Left lung (tissue), 10 donors: ENCODE results near the gene TNS2. TPM values are rescaled to one million over a fixed set of nuclear protein-coding genes. Genes with fewer than 3 reads are reported as not detected.
"Not testable (repeated sequence)": the region's sequence is repeated elsewhere in the genome, so short reads cannot be mapped to it uniquely, and the experiment has no call there.

ENCODE experiments used
- ATAC-seq: fragments of 200-7000 bp; cut with Tn5 transposase; one replicate; pipeline ENCODE4 v1.9.1; 2020; ENCODE audit warnings: moderate library complexity
- DNase-seq, 4 donors: peaks; one replicate each; pipeline ENCODE4 v3.0.0-alpha.2; 2013 to 2020
- H3K27ac ChIP-seq, 2 donors: fragments of 200-600 bp; sonication (generic) in 1 of 2; one replicate each; pipeline versions ENCODE4 v1.5.0 to v1.8.0; 2020 to 2021
- H3K27me3 ChIP-seq, 2 donors: fragments of 200-600 bp; sonication (generic) in 1 of 2; one replicate each; pipeline versions ENCODE4 v1.5.0 to v1.8.0; 2020 to 2021
- H3K36me3 ChIP-seq, 2 donors: fragments of 200-600 bp; sonication (generic) in 1 of 2; one replicate each; pipeline versions ENCODE4 v1.5.0 to v1.8.0; 2020 to 2021
- H3K4me1 ChIP-seq, 2 donors: fragments of 200-600 bp; one replicate each; pipeline ENCODE4 v1.8.0; 2021
- H3K4me3 ChIP-seq, 2 donors: fragments of 200-600 bp; sonication (generic) in 1 of 2; one replicate each; pipeline versions ENCODE4 v1.5.0 to v1.8.0; 2020 to 2021; ENCODE audit warnings: mild to moderate bottlenecking in 1 of 2
- H3K9me3 ChIP-seq, 2 donors: fragments of 200-600 bp; sonication (generic) in 1 of 2; one replicate each; pipeline versions ENCODE4 v1.5.0 to v1.8.0; 2020 to 2021
- CTCF ChIP-seq, 2 donors: fragments of 200-600 bp; sonication (generic) in 1 of 2; IDR thresholded peaks; one replicate each; pipeline versions ENCODE4 v1.5.0 to v1.8.0; 2021; ENCODE audit warnings: antibody characterized with exemption in 2 of 2
- intact Hi-C, 2 donors: fragments of 100-400 bp; cut with DNase I; formaldehyde crosslinking; loops; one replicate each; pipeline versions ENCODE4 v1.11.2 to v1.14.2; 2022
- polyA plus RNA-seq, 6 donors: library from polyadenylated mRNA; unstranded; fragments of 120-200 nt; gene quantifications; one replicate each; pipeline ENCODE4 v1.2.1, GENCODE V29; 2013; ENCODE audit not compliant: insufficient read length in 6 of 6
- total RNA-seq, 2 donors: library from RNA; stranded (reverse); fragmentation: NEBNext Ultra II Directional; extraction: Animal tissue kit (Norgen Biotek cat#: 25700); gene quantifications; one replicate each; pipeline ENCODE4 v1.2.1, GENCODE V29; 2021
- donor health status: DM: no; HTN: yes; CAD: no.
- donor health status: DM: no; HTN: no; CAD: no.

The TNS2 gene
- total and polyA plus RNA-seq, 8 donors, result 101 to 164 (median 117) TPM

DNA sequence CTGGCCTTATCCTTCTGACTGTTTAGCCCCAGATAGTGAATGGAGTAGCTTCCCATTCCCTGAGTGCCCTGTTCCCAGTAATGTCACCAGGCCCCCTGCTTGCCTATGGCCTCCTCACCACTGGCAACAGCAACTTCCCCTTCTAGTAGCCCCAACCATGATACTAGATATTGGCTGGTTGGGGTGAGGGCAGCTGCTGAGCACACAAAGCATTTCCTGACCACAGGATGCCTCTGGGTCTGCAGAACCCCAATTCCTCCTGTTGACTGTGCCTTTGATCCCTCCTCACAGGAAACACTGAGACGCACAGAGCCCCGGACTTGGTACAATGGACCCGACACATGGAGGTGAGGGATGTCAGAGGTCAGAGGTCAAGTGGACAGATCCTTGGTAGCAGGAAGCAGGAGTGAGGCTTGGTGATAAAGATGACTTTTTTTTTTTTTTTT, 54.0 kb downstream of the TNS2 start:
- DNase-seq, result no peak
- peaks cover 6 to 30% of the 10 kb centered on the region in 2 donors for H3K4me1 ChIP-seq
- H3K27ac ChIP-seq, result no peak overlapping the region
- H3K4me3 ChIP-seq, result no peak overlapping the region
- ATAC-seq, result peak; percentile 4
- TF ChIP-seq CTCF (IDR thresholded peaks at IDR 0.05), result no peak
- intact Hi-C loops, result no loop called here
- H3K36me3 ChIP-seq, result no peaks in the 10 kb centered on the region
- no peaks in the 10 kb centered on the region for H3K9me3 ChIP-seq
- H3K27me3 ChIP-seq, result peaks cover 0 to 4% of the 10 kb centered on the region in 2 donors

DNA sequence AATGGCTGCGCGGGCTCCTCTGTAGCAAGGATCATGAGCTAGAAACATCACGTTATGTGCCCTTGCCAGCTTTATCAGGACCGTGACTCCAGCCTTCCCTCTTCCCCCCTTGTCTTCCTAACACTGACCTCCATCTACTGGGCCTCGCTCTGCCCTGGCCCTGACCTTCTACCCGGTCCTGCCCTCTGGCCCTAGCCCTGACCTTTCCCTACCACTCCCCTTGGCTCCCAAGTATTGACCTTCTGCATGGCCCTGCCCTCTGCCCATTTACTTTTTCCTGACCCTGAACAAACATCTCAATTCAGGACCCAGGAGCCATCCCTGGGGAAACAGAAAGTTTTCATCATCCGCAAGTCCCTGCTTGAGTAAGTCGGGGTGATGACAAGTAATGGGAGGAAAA, 55.4 kb downstream of the TNS2 start:
- Histone ChIP-seq H3K27ac (no peak overlapping the region), H3K4me3 (no peak overlapping the region), H3K36me3 (no peaks in the 10 kb centered on the region), H3K9me3 (no peaks in the 10 kb centered on the region), H3K4me1 (peaks cover 0 to 23% of the 10 kb centered on the region in 2 donors), H3K27me3 (no peaks in the 10 kb centered on the region)
- DNase-seq, result no peak
- ATAC-seq, result no peak
- no peak for TF ChIP-seq CTCF (IDR thresholded peaks at IDR 0.05)
- intact Hi-C loops, result no loop called here

GRCh38 chr12:53105712-53106439, 56.0 kb downstream of the TNS2 start:
- Histone ChIP-seq H3K27ac (no peak overlapping the region), H3K36me3 (no peaks in the 10 kb centered on the region), H3K4me1 (peaks cover 0 to 23% of the 10 kb centered on the region in 2 donors), H3K4me3 (no peak overlapping the region), H3K9me3 (no peaks in the 10 kb centered on the region), H3K27me3 (no peaks in the 10 kb centered on the region)
- intact Hi-C loops, result no loop called here
- TF ChIP-seq CTCF (IDR thresholded peaks at IDR 0.05), result no peak
- ATAC-seq (no peak), DNase-seq (no peak)

DNA sequence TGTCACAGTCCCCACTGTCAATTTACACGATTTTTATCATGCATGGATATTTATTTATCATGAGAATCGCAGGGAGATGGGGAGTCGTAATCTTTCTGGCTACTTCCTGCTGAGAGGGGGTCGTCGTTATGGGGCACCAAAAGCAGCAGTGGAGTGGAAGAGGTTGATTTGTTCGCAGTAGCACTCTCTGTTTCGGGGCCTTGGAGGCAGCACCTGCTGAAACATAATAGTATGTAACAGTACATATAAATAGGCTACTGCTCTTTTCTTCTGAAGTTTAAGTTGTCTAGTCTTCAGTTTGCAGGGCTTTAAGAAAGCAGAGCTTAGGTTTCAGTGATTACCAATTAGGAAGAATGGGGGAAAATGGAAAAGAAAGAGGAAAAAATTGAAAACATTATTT, 57.3 kb downstream of the TNS2 start:
- Histone ChIP-seq H3K4me1 (peaks cover 0 to 19% of the 10 kb centered on the region in 2 donors), H3K36me3 (no peaks in the 10 kb centered on the region), H3K27ac (no peak overlapping the region), H3K9me3 (no peaks in the 10 kb centered on the region), H3K27me3 (no peaks in the 10 kb centered on the region), H3K4me3 (no peak overlapping the region)
- no peak for DNase-seq
- no peak for TF ChIP-seq CTCF (IDR thresholded peaks at IDR 0.05)
- no peak for ATAC-seq
- intact Hi-C loops, result no loop called here

DNA sequence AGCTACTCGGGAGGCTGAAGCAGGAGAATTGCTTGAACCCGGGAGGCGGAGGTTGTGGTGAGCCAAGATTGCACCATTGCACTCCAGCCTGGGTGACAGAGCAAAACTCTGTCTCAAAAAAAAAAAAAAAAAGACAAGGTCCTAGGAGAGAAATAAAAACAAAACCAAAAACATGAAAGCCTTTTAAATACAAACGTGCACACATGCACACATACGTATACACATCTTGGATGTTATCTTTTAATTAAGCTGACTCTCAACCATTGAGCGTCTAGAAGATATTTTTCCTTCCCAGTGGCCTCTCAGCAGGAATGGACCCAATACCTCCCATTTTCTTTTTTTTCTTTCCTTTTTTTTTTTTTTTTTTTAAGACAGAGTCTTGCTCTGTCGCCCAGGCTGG, 62.6 kb downstream of the TNS2 start:
- H3K9me3 ChIP-seq, intact Hi-C loops, H3K4me3 ChIP-seq, DNase-seq, ATAC-seq, H3K4me1 ChIP-seq, H3K27ac ChIP-seq, H3K27me3 ChIP-seq, H3K36me3 ChIP-seq: not testable (repeated sequence)
